Karpas-422 (cell line): ENCODE results near the gene ARSB. TPM values are rescaled to one million over a fixed set of nuclear protein-coding genes. Genes with fewer than 3 reads are reported as not detected.

Experiments used
- DNase-seq: peaks from one replicate; pipeline ENCODE4 v3.0.0-alpha.2; 2015
- H2AFZ ChIP-seq: fragments of 200-600 bp; sonication (generic); 2 replicates; pipeline ENCODE4 v1.6.1; 2014; ENCODE audit warnings: antibody characterized with exemption, low read length, mixed read lengths
- H3K27ac ChIP-seq: fragments of 200-600 bp; sonication (generic); 2 replicates; pipeline ENCODE4 v1.5.1; 2014; ENCODE audit warnings: mild to moderate bottlenecking, low read length, moderate library complexity
- H3K27me3 ChIP-seq: fragments of 200-600 bp; sonication (generic); 2 replicates; pipeline ENCODE4 v1.6.1; 2014; ENCODE audit warnings: low read length, mixed read lengths
- H3K36me3 ChIP-seq: fragments of 200-600 bp; sonication (generic); 2 replicates; pipeline ENCODE4 v1.6.1; 2014; ENCODE audit warnings: low read length, mixed read lengths; ENCODE audit not compliant: insufficient read depth
- H3K4me1 ChIP-seq: fragments of 200-600 bp; sonication (generic); 2 replicates; pipeline ENCODE4 v1.6.1; 2014; ENCODE audit warnings: mild to moderate bottlenecking, low read length, mixed read lengths
- H3K4me2 ChIP-seq: fragments of 200-600 bp; sonication (generic); 2 replicates; pipeline ENCODE4 v1.6.1; 2014; ENCODE audit warnings: low read length, low read depth, mild to moderate bottlenecking; ENCODE audit not compliant: poor library complexity, severe bottlenecking
- H3K4me3 ChIP-seq: fragments of 200-600 bp; sonication (generic); 2 replicates; pipeline ENCODE4 v1.5.1; 2014; ENCODE audit warnings: mild to moderate bottlenecking, antibody characterized with exemption, low read length, mixed read lengths
- H3K79me2 ChIP-seq: fragments of 200-600 bp; sonication (generic); 2 replicates; pipeline ENCODE4 v1.6.1; 2014; ENCODE audit warnings: mild to moderate bottlenecking, low read length, mixed read lengths
- H3K9ac ChIP-seq: fragments of 200-600 bp; sonication (generic); 2 replicates; pipeline ENCODE4 v1.6.0; 2014; ENCODE audit warnings: low read length
- H3K9me2 ChIP-seq: fragments of 200-600 bp; sonication (generic), shearing (Covaris generic); replicated peaks from 2 replicates; pipeline ENCODE4 v1.6.0; 2014; ENCODE audit warnings: mild to moderate bottlenecking, low read length, moderate library complexity; ENCODE audit not compliant: insufficient read depth
- H3K9me3 ChIP-seq: fragments of 300-700, 200-600 bp; sonication (generic); 2 replicates; pipeline ENCODE4 v1.6.1; 2014; ENCODE audit warnings: low read length, mixed read lengths
- H4K20me1 ChIP-seq: fragments of 200-600 bp; sonication (generic); 2 replicates; pipeline ENCODE4 v1.6.1; 2014; ENCODE audit warnings: mild to moderate bottlenecking, antibody characterized with exemption, low read length, low read depth; ENCODE audit not compliant: insufficient read depth
- total RNA-seq: library from RNA; depleted of rRNA; stranded (reverse); fragments of >200 nt; shearing (Covaris generic); gene quantifications from 2 replicates; pipeline ENCODE4 v1.2.3, GENCODE V29; 2014; ENCODE audit warnings: low replicate concordance

The ARSB gene
- total RNA-seq, 1 experiment from 2014 or later = 10.8 TPM

- no peak overlapping the region for H3K9ac ChIP-seq
- no peak overlapping the region for H3K4me3 ChIP-seq
- H3K9me2 ChIP-seq = no peaks in the 10 kb centered on the region
- H3K4me1 ChIP-seq = no peaks in the 10 kb centered on the region
- H3K79me2 ChIP-seq = no peaks in the 10 kb centered on the region
- H3K9me3 ChIP-seq = no peaks in the 10 kb centered on the region
- H4K20me1 ChIP-seq = no peaks in the 10 kb centered on the region
- H2AFZ ChIP-seq = no peak overlapping the region
- no peaks in the 10 kb centered on the region for H3K27me3 ChIP-seq
- no peak overlapping the region for H3K4me2 ChIP-seq
- DNase-seq = no peak
- H3K36me3 ChIP-seq = no peaks in the 10 kb centered on the region
- H3K27ac ChIP-seq = no peak overlapping the region
Measured at GRCh38 chr5:78782728-78783127, 202.4 kb downstream of the ARSB start.

- no peak overlapping the region for H3K4me3 ChIP-seq
- no peak overlapping the region for H3K9ac ChIP-seq
- no peak overlapping the region for H3K4me2 ChIP-seq
- H3K27me3 ChIP-seq = no peaks in the 10 kb centered on the region
- H4K20me1 ChIP-seq = no peaks in the 10 kb centered on the region
- DNase-seq = no peak
- no peak overlapping the region for H2AFZ ChIP-seq
- no peaks in the 10 kb centered on the region for H3K4me1 ChIP-seq
- H3K36me3 ChIP-seq = no peaks in the 10 kb centered on the region
- H3K9me3 ChIP-seq = no peaks in the 10 kb centered on the region
- no peaks in the 10 kb centered on the region for H3K79me2 ChIP-seq
- no peaks in the 10 kb centered on the region for H3K9me2 ChIP-seq
- H3K27ac ChIP-seq = no peak overlapping the region
Measured at GRCh38 chr5:78781611-78782286, 203.4 kb downstream of the ARSB start.

- H3K9me2 ChIP-seq = no peaks in the 10 kb centered on the region
- H3K9me3 ChIP-seq = no peaks in the 10 kb centered on the region
- H3K9ac ChIP-seq = no peak overlapping the region
- H3K4me1 ChIP-seq = no peaks in the 10 kb centered on the region
- no peaks in the 10 kb centered on the region for H4K20me1 ChIP-seq
- no peak overlapping the region for H3K4me3 ChIP-seq
- H3K27ac ChIP-seq = no peak overlapping the region
- H3K79me2 ChIP-seq = no peaks in the 10 kb centered on the region
- no peak overlapping the region for H2AFZ ChIP-seq
- no peak for DNase-seq
- no peak overlapping the region for H3K4me2 ChIP-seq
- H3K27me3 ChIP-seq = no peaks in the 10 kb centered on the region
- no peaks in the 10 kb centered on the region for H3K36me3 ChIP-seq
Measured at GRCh38 chr5:78779771-78780616, 205.1 kb downstream of the ARSB start.

GRCh38 chr5:78779262-78779661 lies 205.8 kb downstream of the ARSB start:
- H3K9me3 ChIP-seq = no peaks in the 10 kb centered on the region
- no peaks in the 10 kb centered on the region for H3K79me2 ChIP-seq
- H3K9ac ChIP-seq = no peak overlapping the region
- DNase-seq = no peak
- no peaks in the 10 kb centered on the region for H3K4me1 ChIP-seq
- no peak overlapping the region for H3K4me2 ChIP-seq
- no peaks in the 10 kb centered on the region for H3K27me3 ChIP-seq
- H4K20me1 ChIP-seq = no peaks in the 10 kb centered on the region
- no peak overlapping the region for H3K27ac ChIP-seq
- H3K36me3 ChIP-seq = no peaks in the 10 kb centered on the region
- no peaks in the 10 kb centered on the region for H3K9me2 ChIP-seq
- no peak overlapping the region for H3K4me3 ChIP-seq
- no peak overlapping the region for H2AFZ ChIP-seq

- H3K27me3 ChIP-seq = no peaks in the 10 kb centered on the region
- no peak overlapping the region for H3K4me2 ChIP-seq
- no peak overlapping the region for H3K4me3 ChIP-seq
- no peaks in the 10 kb centered on the region for H3K4me1 ChIP-seq
- no peaks in the 10 kb centered on the region for H3K79me2 ChIP-seq
- no peak overlapping the region for H3K9ac ChIP-seq
- H3K9me2 ChIP-seq = no peaks in the 10 kb centered on the region
- no peaks in the 10 kb centered on the region for H3K36me3 ChIP-seq
- no peaks in the 10 kb centered on the region for H4K20me1 ChIP-seq
- no peak overlapping the region for H2AFZ ChIP-seq
- no peaks in the 10 kb centered on the region for H3K9me3 ChIP-seq
- DNase-seq = no peak
- H3K27ac ChIP-seq = no peak overlapping the region
Measured at GRCh38 chr5:78778538-78778937, 206.6 kb downstream of the ARSB start.

GRCh38 chr5:78777901-78778300 lies 207.2 kb downstream of the ARSB start:
- no peaks in the 10 kb centered on the region for H3K36me3 ChIP-seq
- no peaks in the 10 kb centered on the region for H4K20me1 ChIP-seq
- no peak overlapping the region for H3K4me2 ChIP-seq
- DNase-seq = no peak
- no peaks in the 10 kb centered on the region for H3K9me3 ChIP-seq
- H3K9me2 ChIP-seq = no peaks in the 10 kb centered on the region
- no peaks in the 10 kb centered on the region for H3K79me2 ChIP-seq
- H2AFZ ChIP-seq = no peak overlapping the region
- no peak overlapping the region for H3K9ac ChIP-seq
- no peak overlapping the region for H3K4me3 ChIP-seq
- no peaks in the 10 kb centered on the region for H3K27me3 ChIP-seq
- no peaks in the 10 kb centered on the region for H3K4me1 ChIP-seq
- H3K27ac ChIP-seq = no peak overlapping the region

- H3K9me3 ChIP-seq = no peaks in the 10 kb centered on the region
- DNase-seq = no peak
Measured at GRCh38 chr5:78776637-78777036, 208.5 kb downstream of the ARSB start.

GRCh38 chr5:78773655-78774054 lies 211.5 kb downstream of the ARSB start:
- H3K36me3 ChIP-seq = no peaks in the 10 kb centered on the region
- no peaks in the 10 kb centered on the region for H3K79me2 ChIP-seq
- no peak for DNase-seq
- H3K4me1 ChIP-seq = no peaks in the 10 kb centered on the region
- no peak overlapping the region for H3K4me3 ChIP-seq
- H4K20me1 ChIP-seq = no peaks in the 10 kb centered on the region
- no peak overlapping the region for H3K9ac ChIP-seq
- no peak overlapping the region for H3K27ac ChIP-seq
- no peaks in the 10 kb centered on the region for H3K9me3 ChIP-seq
- no peaks in the 10 kb centered on the region for H3K27me3 ChIP-seq
- H2AFZ ChIP-seq = no peak overlapping the region
- no peak overlapping the region for H3K4me2 ChIP-seq
- no peaks in the 10 kb centered on the region for H3K9me2 ChIP-seq

More at GRCh38 chr5:78776637-78777036, 208.5 kb downstream of the ARSB start:
- Histone ChIP-seq H3K27ac (no peak overlapping the region), H3K4me3 (no peak overlapping the region), H3K79me2 (no peaks in the 10 kb centered on the region), H2AFZ (no peak overlapping the region), H3K4me2 (no peak overlapping the region), H3K4me1 (no peaks in the 10 kb centered on the region), H3K9ac (no peak overlapping the region), H4K20me1 (no peaks in the 10 kb centered on the region), H3K27me3 (no peaks in the 10 kb centered on the region), H3K9me2 (no peaks in the 10 kb centered on the region), H3K36me3 (no peaks in the 10 kb centered on the region)
